Adrenal gland (tissue), 5 donors: ENCODE results near the gene GNL3L.

ENCODE experiments used
- POLR2A ChIP-seq, 2 donors: fragments of 450-650 bp; IDR thresholded peaks; one replicate each; pipeline ENCODE4 v1.6.1; 2017; ENCODE audit warnings: antibody characterized with exemption in 2 of 2, mild to moderate bottlenecking in 2 of 2, moderate library complexity in 1 of 2
- TF ChIP-seq, protein P1 (sequence below), 6 experiments: fragments of 450-650 bp in 4 of 6; fragments of 200-600 bp in 2 of 6; sonication (generic) in 1 of 6; IDR thresholded peaks; 1 replicate in 5 of 6; 2 replicates in 1 of 6; pipeline versions ENCODE4 v1.5.1 to v1.8.0; 2016 to 2021; ENCODE audit warnings: antibody characterized with exemption in 6 of 6, mild to moderate bottlenecking in 2 of 6, moderate library complexity in 1 of 6
- donor health status: DM: no; HTN: no; CAD: no.

GRCh38 chrX:54496517-54496852, 33.5 kb upstream of the GNL3L start:
- TF ChIP-seq, protein P1, sequence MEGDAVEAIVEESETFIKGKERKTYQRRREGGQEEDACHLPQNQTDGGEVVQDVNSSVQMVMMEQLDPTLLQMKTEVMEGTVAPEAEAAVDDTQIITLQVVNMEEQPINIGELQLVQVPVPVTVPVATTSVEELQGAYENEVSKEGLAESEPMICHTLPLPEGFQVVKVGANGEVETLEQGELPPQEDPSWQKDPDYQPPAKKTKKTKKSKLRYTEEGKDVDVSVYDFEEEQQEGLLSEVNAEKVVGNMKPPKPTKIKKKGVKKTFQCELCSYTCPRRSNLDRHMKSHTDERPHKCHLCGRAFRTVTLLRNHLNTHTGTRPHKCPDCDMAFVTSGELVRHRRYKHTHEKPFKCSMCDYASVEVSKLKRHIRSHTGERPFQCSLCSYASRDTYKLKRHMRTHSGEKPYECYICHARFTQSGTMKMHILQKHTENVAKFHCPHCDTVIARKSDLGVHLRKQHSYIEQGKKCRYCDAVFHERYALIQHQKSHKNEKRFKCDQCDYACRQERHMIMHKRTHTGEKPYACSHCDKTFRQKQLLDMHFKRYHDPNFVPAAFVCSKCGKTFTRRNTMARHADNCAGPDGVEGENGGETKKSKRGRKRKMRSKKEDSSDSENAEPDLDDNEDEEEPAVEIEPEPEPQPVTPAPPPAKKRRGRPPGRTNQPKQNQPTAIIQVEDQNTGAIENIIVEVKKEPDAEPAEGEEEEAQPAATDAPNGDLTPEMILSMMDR (IDR thresholded peaks at IDR 0.05) = no peak
- TF ChIP-seq POLR2A (IDR thresholded peaks at IDR 0.05) = no peak
